HEK293 (cell line): ENCODE data around the gene ZP3.
"Not testable (repeated sequence)": the region's sequence is repeated elsewhere in the genome, so short reads cannot be mapped to it uniquely, and the experiment has no call there.

ENCODE experiments used
- CTCF ChIA-PET: fragments of 350-600 bp; formaldehyde crosslinking; extraction: SDS; loops from one replicate; lab custom pipeline; 2021; ENCODE audit warnings: antibody characterized with exemption; lab: Yijun Ruan, JAX
- POLR2A ChIA-PET: fragments of 300-600 bp; formaldehyde crosslinking; extraction: SDS; loops from one replicate; lab custom pipeline; 2020; ENCODE audit warnings: antibody characterized with exemption, inconsistent platforms; lab: Yijun Ruan, JAX
- H3K27ac ChIP-seq: fragments of 200-500 bp; sonication (Bioruptor generic); 2 replicates; pipeline ENCODE4 v1.5.1; 2014; ENCODE audit warnings: low read depth, low read length, control low read depth, inconsistent platforms; ENCODE audit errors: extremely low read depth
- H3K36me3 ChIP-seq, 2 experiments: fragments of 200-500 bp in 1 of 2; sonication (Bioruptor generic) in 1 of 2; 1 replicate in 1 of 2; 2 replicates in 1 of 2; pipeline ENCODE4 v1.5.1; 2014 to 2017; ENCODE audit warnings: inconsistent platforms in 2 of 2, low read length in 2 of 2; ENCODE audit not compliant: control insufficient read depth in 2 of 2, insufficient read depth in 1 of 2
- H3K4me1 ChIP-seq: fragments of 200-500 bp; sonication (Bioruptor generic); 2 replicates; pipeline ENCODE4 v1.5.1; 2014; ENCODE audit warnings: mild to moderate bottlenecking, low read length, inconsistent platforms; ENCODE audit not compliant: control insufficient read depth, insufficient read depth
- H3K4me3 ChIP-seq: 2 replicates; pipeline ENCODE4 v1.5.1; 2011; ENCODE audit warnings: low read depth, mild to moderate bottlenecking, control low read depth, low read length, moderate library complexity
- H3K9me3 ChIP-seq: fragments of 200-500 bp; sonication (Bioruptor generic); 2 replicates; pipeline ENCODE4 v1.5.1; 2014; ENCODE audit warnings: low read depth, low read length, inconsistent platforms; ENCODE audit not compliant: control insufficient read depth, insufficient read depth
- HIC1 ChIP-seq: fragments of 450-650 bp; formaldehyde crosslinking; IDR thresholded peaks from 2 replicates; pipeline ENCODE4 v1.5.1; 2016; ENCODE audit warnings: missing biosample characterization, missing genetic modification characterization
- OSR2 ChIP-seq: fragments of 450-650 bp; formaldehyde crosslinking; IDR thresholded peaks from 2 replicates; pipeline ENCODE4 v1.5.1; 2016; ENCODE audit warnings: missing biosample characterization, missing genetic modification characterization
- REST ChIP-seq: fragments of 450-650 bp; formaldehyde crosslinking; IDR thresholded peaks from 2 replicates; pipeline ENCODE4 v1.5.1; 2016; ENCODE audit warnings: missing biosample characterization, missing genetic modification characterization
- SCRT2 ChIP-seq: fragments of 450-650 bp; formaldehyde crosslinking; IDR thresholded peaks from 2 replicates; pipeline ENCODE4 v1.5.1; 2016; ENCODE audit warnings: missing biosample characterization, missing genetic modification characterization
- SP3 ChIP-seq: fragments of 450-650 bp; formaldehyde crosslinking; IDR thresholded peaks from 2 replicates; pipeline ENCODE4 v1.5.1; 2016; ENCODE audit warnings: missing biosample characterization, missing genetic modification characterization
- SP7 ChIP-seq: fragments of 450-650 bp; formaldehyde crosslinking; IDR thresholded peaks from 2 replicates; pipeline ENCODE4 v1.5.1; 2016; ENCODE audit warnings: missing biosample characterization, missing genetic modification characterization
- ZFHX2 ChIP-seq: fragments of 450-650 bp; formaldehyde crosslinking; conservative IDR thresholded peaks from 2 replicates; pipeline ENCODE4 v1.5.1; 2016; ENCODE audit warnings: missing biosample characterization, missing genetic modification characterization
- ZFP37 ChIP-seq: fragments of 450-650 bp; formaldehyde crosslinking; IDR thresholded peaks from 2 replicates; pipeline ENCODE4 v1.5.1; 2016; ENCODE audit warnings: missing biosample characterization, missing genetic modification characterization
- ZIC2 ChIP-seq: fragments of 450-650 bp; formaldehyde crosslinking; IDR thresholded peaks from 2 replicates; pipeline ENCODE4 v1.5.1; 2016; ENCODE audit warnings: missing biosample characterization, missing genetic modification characterization
- ZNF121 ChIP-seq: fragments of 450-650 bp; formaldehyde crosslinking; IDR thresholded peaks from 2 replicates; pipeline ENCODE4 v1.5.1; 2016; ENCODE audit warnings: missing biosample characterization, missing genetic modification characterization
- ZNF221 ChIP-seq: fragments of 450-650 bp; formaldehyde crosslinking; IDR thresholded peaks from 2 replicates; pipeline ENCODE4 v1.5.1; 2017; ENCODE audit warnings: missing biosample characterization, missing genetic modification characterization, borderline replicate concordance
- ZNF366 ChIP-seq: fragments of 450-650 bp; formaldehyde crosslinking; conservative IDR thresholded peaks from 2 replicates; pipeline ENCODE4 v1.5.1; 2016; ENCODE audit warnings: missing biosample characterization, missing genetic modification characterization

ZP3 gene

GRCh38 chr7:76417654-76418310 lies 7.0 kb upstream of the ZP3 start:
- TF ChIP-seq ZNF121 (tag by site-specific recombination) = peak; percentile 60
- H3K4me3 ChIP-seq, H3K9me3 ChIP-seq, CTCF ChIA-PET, POLR2A ChIA-PET, H3K4me1 ChIP-seq, H3K27ac ChIP-seq, H3K36me3 ChIP-seq: not testable (repeated sequence)

- H3K4me1 ChIP-seq, H3K4me3 ChIP-seq, CTCF ChIA-PET, H3K36me3 ChIP-seq, H3K27ac ChIP-seq, H3K9me3 ChIP-seq: not testable (repeated sequence)
- POLR2A ChIA-PET = interaction anchor here (1.4 kb wide), 1 partner anchor 62 kb away, joined by 3 read pairs; the partner anchor contains the start of gene YWHAG
- TF ChIP-seq SP7 (tag by site-specific recombination) (peak; percentile 45; the same call in 1 of the 2 replicates), OSR2 (tag by site-specific recombination) (peak; percentile 80), ZNF366 (tag by site-specific recombination) (0 out of 2 replicates have a peak, but pooled peaks have one; percentile 26), HIC1 (tag by site-specific recombination) (peak; percentile 65), SCRT2 (tag by site-specific recombination) (peak; percentile 54), ZFP37 (peak; percentile 30; the same call in 1 of the 2 replicates), SP3 (tag by site-specific recombination) (0 out of 2 replicates have a peak, but pooled peaks have one; percentile 15)
These were observed 3.7 kb upstream of the ZP3 start for GRCh38 chr7:76421097-76421496.

GRCh38 chr7:76423666-76424412 lies 911 bp upstream of the ZP3 start:
- Histone ChIP-seq H3K4me1 (no peaks in the 10 kb centered on the region), H3K4me3 (no peak overlapping the region), H3K36me3 (no peaks in the 10 kb centered on the region), H3K9me3 (no peaks in the 10 kb centered on the region), H3K27ac (no peak overlapping the region)
- CTCF ChIA-PET = interaction anchor here (0.6 to 1.0 kb wide), 3 partner anchors 9 to 93 kb away, joined by 3 to 6 read pairs (median 3); no protein-coding TSS in a partner anchor
- POLR2A ChIA-PET = interaction anchor here (0.5 to 1.4 kb wide), 2 partner anchors 39 to 64 kb away, joined by 3 to 6 read pairs; partner anchors contain the start of gene YWHAG
- TF ChIP-seq ZNF221 (no peak), REST (tag by site-specific recombination) (peak; percentile 88), ZIC2 (tag by site-specific recombination) (peak; percentile 53; the same call in 1 of the 2 replicates), ZFHX2 (tag by site-specific recombination) (peak; percentile 37; the same call in 1 of the 2 replicates)
